Measurements from ENCODE around the gene INAVA. TPM values are rescaled to one million over a fixed set of nuclear protein-coding genes. Genes with fewer than 3 reads are reported as not detected.

Gene INAVA
- total RNA-seq, 1 experiment from 2014 or later: 36.8 TPM

DNA sequence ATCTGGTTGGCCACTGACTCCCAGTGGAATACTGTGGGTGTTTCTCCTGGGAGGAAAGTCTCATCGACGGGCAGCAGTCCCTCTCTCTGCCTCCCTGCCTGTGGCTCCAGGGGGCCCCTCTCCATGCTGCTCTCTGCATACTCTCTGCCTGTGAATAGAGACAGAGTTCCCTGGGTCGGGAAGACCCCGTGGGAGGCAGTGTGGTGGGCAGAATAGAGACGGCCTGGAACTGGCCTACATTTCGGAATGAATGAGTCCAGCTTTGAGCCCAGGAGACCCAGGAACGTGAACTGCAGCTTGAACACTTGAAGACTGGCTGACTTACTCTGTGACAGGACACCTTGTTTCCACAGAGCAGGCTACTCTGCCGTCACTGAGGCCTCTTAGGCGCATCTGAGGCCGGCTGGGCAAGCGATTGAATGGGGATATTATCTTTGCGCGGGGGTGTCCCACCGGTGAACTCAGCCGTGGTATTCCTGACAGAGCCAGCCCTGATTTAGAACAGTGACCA lies 64.8 kb downstream of the INAVA start:
- H4K5ac ChIP-seq (ENCODE audit: insufficient read length, low read depth, low read length): no peak overlapping the region
- H2BK12ac ChIP-seq (ENCODE audit: insufficient read length, low read depth, low read length): no peak overlapping the region
- H3K4me1 ChIP-seq (ENCODE audit: insufficient read depth, low read length): no peaks in the 10 kb centered on the region
- H3K4me2 ChIP-seq (ENCODE audit: insufficient read depth, insufficient read length, low read length): no peak overlapping the region
- TF ChIP-seq CTCF (conservative IDR thresholded peaks at IDR 0.05): no peak
- H3K36me3 Mint-ChIP-seq (ENCODE audit: insufficient read depth in 1 of 3, low read depth in 3 of 3): no peaks in the 10 kb centered on the region
- no peaks in the 10 kb centered on the region for H4K20me1 ChIP-seq (ENCODE audit: control insufficient read depth, insufficient read depth, insufficient read length)
- H3K14ac ChIP-seq (ENCODE audit: insufficient read depth, low read length): no peak overlapping the region
- H3K27me3 Mint-ChIP-seq (ENCODE audit: low read depth): peaks cover 5% of the 10 kb centered on the region
- no peak overlapping the region for H2AFZ ChIP-seq (ENCODE audit: low read length)
- H3K27ac ChIP-seq (ENCODE audit: insufficient read length, low read depth, low read length): no peak overlapping the region
- WGBS (ENCODE audit: extremely low coverage, insufficient read length, low lambda C conversion rate): no CpG with 5 or more reads among the region's 15 CpGs
- H3K4ac ChIP-seq (ENCODE audit: low read depth, low read length): no peak overlapping the region
- H2BK120ac ChIP-seq (ENCODE audit: low read depth, low read length, poor library complexity, severe bottlenecking): no peak overlapping the region
- no peak overlapping the region for H3K4me3 Mint-ChIP-seq
- no peaks in the 10 kb centered on the region for H3K23me2 ChIP-seq (ENCODE audit: insufficient read length, low read depth, low read length, poor library complexity, severe bottlenecking)
- no peak overlapping the region for H2BK20ac ChIP-seq (ENCODE audit: low read depth, low read length, poor library complexity, severe bottlenecking)
- no peak overlapping the region for H3K18ac ChIP-seq (ENCODE audit: insufficient read length, low read depth, low read length)
- H3T11ph ChIP-seq (ENCODE audit: low read length): no peak overlapping the region
- H4K91ac ChIP-seq (ENCODE audit: insufficient read length, low read depth, low read length): no peak overlapping the region
- H3K27me3 ChIP-seq (ENCODE audit: insufficient read depth, low read length): no peaks in the 10 kb centered on the region
- H3K9ac ChIP-seq (ENCODE audit: extremely low read depth, insufficient read length, low read length): no peak overlapping the region
- H3K79me1 ChIP-seq (ENCODE audit: insufficient read depth, low read depth, low read length, poor library complexity, severe bottlenecking): no peaks in the 10 kb centered on the region
- no peaks in the 10 kb centered on the region for H3K79me2 ChIP-seq (ENCODE audit: insufficient read depth, low read length)
- peaks cover 6 to 11% of the 10 kb centered on the region in 2 experiments for H3K4me1 Mint-ChIP-seq
- H3K9me3 ChIP-seq (ENCODE audit: control insufficient read depth, low read depth, low read length): no peaks in the 10 kb centered on the region
- no peak overlapping the region for H2BK5ac ChIP-seq (ENCODE audit: insufficient read length, low read length)
- no peak overlapping the region for H3K56ac ChIP-seq (ENCODE audit: insufficient read length, low read depth, low read length)
- H3K9me3 Mint-ChIP-seq: no peaks in the 10 kb centered on the region
- no peak overlapping the region for H4K8ac ChIP-seq (replicated peaks; ENCODE audit: insufficient read length, low read depth, low read length)
- peak; percentile 26 for DNase-seq
- H2BK15ac ChIP-seq (ENCODE audit: low read depth, low read length): no peak overlapping the region
- no peak overlapping the region for H3K23ac ChIP-seq (ENCODE audit: insufficient read length, low read depth, low read length)
- no peak overlapping the region for H2AK5ac ChIP-seq (ENCODE audit: insufficient read length, low read length)
- H3K27ac Mint-ChIP-seq: no peak overlapping the region

Measured in H9 (cell line).